Measurements from ENCODE around the gene WNT6.

Gene WNT6

GRCh38 chr2:218856167-218856895 lies 3.3 kb upstream of the WNT6 start:
- Histone ChIP-seq H3K4me1 (peaks cover 3% of the 10 kb centered on the region), H3K79me2 (no peaks in the 10 kb centered on the region), H3K4me2 (ENCODE audit: low read length) (no peak overlapping the region), H3K27me3 (ENCODE audit: control insufficient read depth, insufficient read depth, low read length) (peaks cover 8% of the 10 kb centered on the region), H3K36me3 (ENCODE audit: control insufficient read depth, insufficient read depth, low read length) (no peaks in the 10 kb centered on the region), H3K9me3 (ENCODE audit: control insufficient read depth, low read length) (no peaks in the 10 kb centered on the region), H3K4me3 (ENCODE audit: low read depth, low read length) (no peak overlapping the region), H3K27ac (no peak overlapping the region), H2AFZ (peak overlapping the region; percentile 32), H3K9ac (no peak overlapping the region)
- no peak for TF ChIP-seq CTCF (IDR thresholded peaks at IDR 0.05)

- no peak for TF ChIP-seq CTCF (IDR thresholded peaks at IDR 0.05)
Measured at GRCh38 chr2:218856896-218857243, 2.7 kb upstream of the WNT6 start.

GRCh38 chr2:218857371-218858137 lies 2.1 kb upstream of the WNT6 start:
- Histone ChIP-seq H3K27ac (no peak overlapping the region), H3K9ac (no peak overlapping the region), H2AFZ (no peak overlapping the region), H3K4me1 (peaks cover 3% of the 10 kb centered on the region), H3K9me3 (ENCODE audit: control insufficient read depth, low read length) (no peaks in the 10 kb centered on the region), H3K27me3 (ENCODE audit: control insufficient read depth, insufficient read depth, low read length) (peaks cover 8% of the 10 kb centered on the region), H3K4me3 (ENCODE audit: low read depth, low read length) (no peak overlapping the region), H3K36me3 (ENCODE audit: control insufficient read depth, insufficient read depth, low read length) (no peaks in the 10 kb centered on the region), H3K4me2 (ENCODE audit: low read length) (no peak overlapping the region), H3K79me2 (no peaks in the 10 kb centered on the region)
- TF ChIP-seq CTCF (IDR thresholded peaks at IDR 0.05): no peak

More at GRCh38 chr2:218856896-218857243, 2.7 kb upstream of the WNT6 start:
- Histone ChIP-seq H3K36me3 (ENCODE audit: control insufficient read depth, insufficient read depth, low read length) (no peaks in the 10 kb centered on the region), H3K9ac (no peak overlapping the region), H3K4me3 (ENCODE audit: low read depth, low read length) (no peak overlapping the region), H3K27ac (no peak overlapping the region), H3K4me1 (peaks cover 3% of the 10 kb centered on the region), H3K27me3 (ENCODE audit: control insufficient read depth, insufficient read depth, low read length) (peaks cover 8% of the 10 kb centered on the region), H2AFZ (no peak overlapping the region), H3K4me2 (ENCODE audit: low read length) (no peak overlapping the region), H3K9me3 (ENCODE audit: control insufficient read depth, low read length) (no peaks in the 10 kb centered on the region), H3K79me2 (no peaks in the 10 kb centered on the region)

GRCh38 chr2:218858138-218858445 lies 1.5 kb upstream of the WNT6 start:
- Histone ChIP-seq H3K27ac (no peak overlapping the region), H2AFZ (no peak overlapping the region), H3K4me2 (ENCODE audit: low read length) (no peak overlapping the region), H3K36me3 (ENCODE audit: control insufficient read depth, insufficient read depth, low read length) (no peaks in the 10 kb centered on the region), H3K4me1 (peaks cover 3% of the 10 kb centered on the region), H3K9me3 (ENCODE audit: control insufficient read depth, low read length) (no peaks in the 10 kb centered on the region), H3K9ac (no peak overlapping the region), H3K4me3 (ENCODE audit: low read depth, low read length) (no peak overlapping the region), H3K27me3 (ENCODE audit: control insufficient read depth, insufficient read depth, low read length) (peaks cover 8% of the 10 kb centered on the region), H3K79me2 (no peaks in the 10 kb centered on the region)
- TF ChIP-seq CTCF (IDR thresholded peaks at IDR 0.05): no peak

All from parathyroid adenoma (tissue), 2 donors.